Effector CD4-positive, alpha-beta T cell (primary cell): Measurements from ENCODE around the gene RPS19.

ENCODE experiments used
- DNase-seq: peaks from one replicate; pipeline ENCODE4 v3.0.0-alpha.2; 2020
- total RNA-seq: gene quantifications from one replicate; lab custom pipeline; 2026; lab: John Stamatoyannopoulos, UW

Gene RPS19
- 492 reads per million, percentile 98 among the genes with 10 or more reads in this experiment for total RNA-seq

DNA sequence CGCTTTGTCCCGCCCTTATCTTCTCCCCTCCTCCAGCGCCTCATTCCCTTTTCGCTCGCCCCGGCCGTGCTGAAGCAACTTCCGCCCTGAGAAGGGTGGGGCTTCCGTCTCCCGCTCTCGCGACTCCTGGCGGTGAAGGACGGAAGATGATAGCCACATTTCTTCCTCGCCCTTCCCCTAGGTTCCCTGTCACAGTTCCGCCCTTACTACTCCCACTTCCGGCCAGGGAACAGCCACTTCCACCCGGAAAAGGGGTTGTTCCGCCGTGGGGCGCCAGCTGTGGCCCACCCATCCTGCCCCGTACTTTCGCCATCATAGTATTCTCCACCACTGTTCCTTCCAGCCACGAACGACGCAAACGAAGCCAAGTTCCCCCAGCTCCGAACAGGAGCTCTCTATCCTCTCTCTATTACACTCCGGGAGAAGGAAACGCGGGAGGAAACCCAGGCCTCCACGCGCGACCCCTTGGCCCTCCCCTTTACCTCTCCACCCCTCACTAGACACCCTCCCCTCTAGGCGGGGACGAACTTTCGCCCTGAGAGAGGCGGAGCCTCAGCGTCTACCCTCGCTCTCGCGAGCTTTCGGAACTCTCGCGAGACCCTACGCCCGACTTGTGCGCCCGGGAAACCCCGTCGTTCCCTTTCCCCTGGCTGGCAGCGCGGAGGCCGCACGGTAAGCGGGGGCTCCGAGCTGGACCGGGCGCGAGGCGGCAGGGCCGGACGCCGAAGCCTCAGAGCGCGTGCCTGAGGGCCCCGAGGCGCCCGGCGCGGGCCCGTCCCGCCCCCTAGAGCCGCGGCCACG lies at the start of gene RPS19:
TSS of gene RPS19 (plus strand) at position 638 of the 801 bp plus-strand sequence. CDS start 520 bp downstream, outside the sequence.
- DNase-seq = peak; percentile 97

- DNase-seq = no peak
Observed at GRCh38 chr19:41810301-41810700, 49.8 kb upstream of the RPS19 start.

DNA sequence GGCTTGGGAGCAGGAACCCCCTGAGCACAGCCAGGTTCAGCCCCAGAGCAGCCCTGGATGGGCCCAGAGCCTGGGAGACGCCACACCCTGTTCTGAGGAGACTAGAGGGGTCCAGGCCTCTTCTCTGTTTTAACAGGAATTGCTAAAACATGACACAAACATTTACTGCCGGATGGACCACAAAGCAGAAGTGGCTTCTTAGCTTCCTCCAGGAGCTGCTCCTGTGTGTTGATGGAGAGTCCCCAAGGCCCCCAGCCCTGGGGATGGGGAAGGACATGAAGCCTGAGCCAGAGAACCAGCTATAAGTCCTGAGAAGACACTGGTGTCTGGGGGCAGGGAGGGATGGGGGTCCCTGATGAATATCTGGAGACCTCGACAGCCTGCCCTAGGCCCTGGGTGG lies 49.0 kb upstream of the RPS19 start:
- no peak for DNase-seq

DNA sequence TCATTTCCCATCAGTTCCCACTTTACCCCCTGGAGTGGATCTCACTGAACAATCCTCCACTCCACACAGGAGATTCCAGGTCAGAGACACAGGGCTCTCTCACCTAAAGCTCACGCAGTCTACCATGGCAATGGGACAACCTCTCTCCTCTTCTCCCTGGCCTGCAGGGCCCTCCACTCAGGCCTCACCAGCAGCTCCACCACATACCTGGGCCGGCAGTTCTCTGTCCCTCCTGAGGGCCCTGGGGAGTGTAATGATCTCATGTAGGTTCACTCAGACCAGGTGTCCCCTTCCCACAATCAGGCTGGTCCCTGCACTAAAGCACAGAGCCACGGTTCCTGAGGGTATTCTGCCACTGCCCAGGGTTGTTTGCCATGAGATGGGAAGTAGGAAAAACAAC lies 48.1 kb upstream of the RPS19 start:
- DNase-seq = no peak

GRCh38 chr19:41813911-41814310 lies 46.1 kb upstream of the RPS19 start:
- DNase-seq = no peak

DNA sequence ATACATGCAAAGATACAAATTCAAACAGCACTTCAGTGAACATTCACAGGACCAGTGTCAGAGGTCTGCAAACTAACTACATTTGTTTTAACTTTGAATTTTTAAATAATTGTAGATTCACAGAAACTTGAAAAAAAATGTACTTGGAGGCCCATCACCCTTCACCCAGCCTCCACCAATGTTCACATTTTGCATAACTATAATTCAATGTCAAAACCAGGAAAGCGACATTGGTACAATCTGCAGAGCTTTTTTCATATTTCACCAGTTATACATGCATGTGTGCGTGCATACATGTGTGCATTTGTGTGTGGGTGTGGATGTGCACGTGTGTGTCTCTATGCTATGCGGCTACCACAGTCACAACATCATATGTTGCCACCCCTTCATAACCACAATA lies 44.8 kb upstream of the RPS19 start:
- DNase-seq = no peak

GRCh38 chr19:41816761-41817160 lies 43.3 kb upstream of the RPS19 start:
- DNase-seq = no peak

DNA sequence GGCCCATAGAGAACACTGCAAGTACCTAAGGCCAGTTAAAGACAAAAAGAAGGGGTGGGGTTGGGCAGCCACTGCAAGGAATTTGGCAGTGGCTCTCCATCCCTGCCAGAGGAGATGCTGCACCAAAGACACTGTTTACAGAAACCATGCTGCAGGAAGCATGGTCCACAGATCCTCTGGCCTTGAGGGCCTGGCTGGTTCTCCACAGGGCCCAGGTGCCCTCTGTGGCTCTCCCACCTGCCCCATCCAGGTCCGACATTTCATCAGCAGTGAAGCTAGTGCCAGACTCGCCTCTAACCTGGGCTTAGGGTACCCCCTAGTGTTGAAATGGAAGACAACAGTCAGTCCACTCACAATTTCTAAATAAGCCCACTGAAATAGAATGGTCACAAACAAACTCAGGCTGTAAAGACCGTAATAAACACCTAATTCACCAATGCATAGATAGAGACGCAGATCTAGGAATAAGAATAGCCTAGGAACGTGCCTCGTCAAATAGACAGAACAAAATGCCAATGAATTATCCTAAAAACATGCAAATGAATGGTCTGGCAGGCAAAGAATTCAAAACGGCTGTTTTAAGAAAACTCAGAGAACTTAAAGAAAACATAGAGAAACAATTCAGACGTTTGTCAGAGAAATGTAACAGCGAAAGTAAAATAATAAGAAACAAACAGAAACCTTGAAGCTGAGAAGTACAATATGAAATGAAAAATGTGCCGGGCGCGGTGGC lies 38.9 kb upstream of the RPS19 start:
- peak; percentile 17 for DNase-seq

- no peak for DNase-seq
Observed at GRCh38 chr19:41837981-41838708, 21.9 kb upstream of the RPS19 start.

GRCh38 chr19:41839211-41839610 lies 20.8 kb upstream of the RPS19 start:
- no peak for DNase-seq

DNA sequence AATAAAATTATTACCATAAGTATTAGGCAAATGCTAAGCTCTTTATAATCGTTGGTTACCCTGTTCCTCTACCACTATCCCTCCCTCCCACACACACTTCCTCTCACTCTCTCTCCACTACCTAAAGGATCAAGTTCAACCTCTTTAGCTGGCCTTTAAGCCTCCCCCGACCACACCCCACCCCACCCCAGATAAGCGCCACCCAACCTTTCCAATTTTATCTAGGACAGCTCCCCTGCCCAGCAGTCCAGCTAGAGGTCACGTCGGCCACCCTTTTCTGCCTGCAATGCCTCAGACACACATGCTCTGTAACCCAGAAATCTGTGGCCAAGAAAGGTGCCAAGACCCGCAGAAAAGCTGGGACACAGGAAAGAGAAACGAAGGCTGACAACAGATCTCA lies 16.7 kb upstream of the RPS19 start:
- no peak for DNase-seq

DNA sequence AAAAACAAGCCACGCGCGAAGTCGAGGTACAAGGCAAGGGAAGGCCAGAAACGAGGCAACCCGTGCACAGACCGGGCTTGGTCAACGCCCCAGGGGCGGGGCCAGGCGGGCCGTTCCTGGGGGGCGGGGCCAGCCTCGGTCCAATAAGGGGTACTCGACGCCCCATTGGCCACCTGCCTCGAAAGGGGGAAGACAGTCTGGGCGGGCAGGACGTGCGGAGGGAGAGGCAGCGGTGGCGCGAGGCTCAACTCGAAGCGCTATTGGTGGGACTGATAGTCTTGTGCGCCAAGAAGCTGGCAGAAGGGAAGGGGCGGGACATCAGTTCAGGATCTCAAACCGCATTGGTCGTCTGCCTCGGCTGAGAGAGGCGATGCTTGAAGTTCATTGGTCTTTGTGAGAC lies 15.5 kb upstream of the RPS19 start, which contains the start of gene LYPD4:
TSS of gene LYPD4 (minus strand) at position 83 of the 400 bp plus-strand sequence. CDS start 5,398 bp downstream, outside the sequence.
- no peak for DNase-seq

DNA sequence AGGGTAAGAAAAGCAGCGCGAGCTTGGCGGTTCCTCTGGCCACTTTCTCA lies 15.2 kb upstream of the RPS19 start, which contains the start of gene DMRTC2:
TSS of gene DMRTC2 (plus strand) at position 42 of the 50 bp plus-strand sequence. CDS start 2,387 bp downstream, outside the sequence.
- DNase-seq = no peak

- DNase-seq = no peak
Observed at GRCh38 chr19:41845051-41845590, 14.9 kb upstream of the RPS19 start.

GRCh38 chr19:41847351-41848105 lies 12.5 kb upstream of the RPS19 start:
- no peak for DNase-seq

- DNase-seq = no peak
Observed at GRCh38 chr19:41848666-41849065, 11.4 kb upstream of the RPS19 start.

- DNase-seq = no peak
Observed at GRCh38 chr19:41849067-41849466, 11.0 kb upstream of the RPS19 start.

DNA sequence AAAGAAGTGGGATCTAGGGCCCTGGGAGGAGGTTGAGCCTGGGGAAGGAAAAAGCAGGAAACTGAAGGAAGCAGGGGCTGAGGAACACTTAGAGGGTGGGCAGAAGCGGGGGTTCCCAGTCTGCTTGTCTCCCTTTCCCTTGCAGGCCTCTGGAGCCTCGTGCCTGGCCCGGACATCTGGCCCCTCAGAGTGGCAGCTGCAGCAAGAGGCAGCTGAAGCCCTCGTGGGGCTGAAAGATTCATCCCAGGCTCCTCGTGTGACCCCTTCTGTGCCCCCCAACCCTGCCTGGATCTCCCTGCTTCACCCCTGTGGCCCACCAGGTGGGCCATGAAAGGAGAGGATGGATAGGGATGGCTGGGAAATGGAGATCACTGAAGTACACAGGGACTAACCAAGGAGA lies 9.7 kb upstream of the RPS19 start:
- no peak for DNase-seq

- DNase-seq = no peak
Observed at GRCh38 chr19:41851456-41851855, 8.6 kb upstream of the RPS19 start.

- no peak for DNase-seq
Observed at GRCh38 chr19:41853344-41853743, 6.7 kb upstream of the RPS19 start.

DNA sequence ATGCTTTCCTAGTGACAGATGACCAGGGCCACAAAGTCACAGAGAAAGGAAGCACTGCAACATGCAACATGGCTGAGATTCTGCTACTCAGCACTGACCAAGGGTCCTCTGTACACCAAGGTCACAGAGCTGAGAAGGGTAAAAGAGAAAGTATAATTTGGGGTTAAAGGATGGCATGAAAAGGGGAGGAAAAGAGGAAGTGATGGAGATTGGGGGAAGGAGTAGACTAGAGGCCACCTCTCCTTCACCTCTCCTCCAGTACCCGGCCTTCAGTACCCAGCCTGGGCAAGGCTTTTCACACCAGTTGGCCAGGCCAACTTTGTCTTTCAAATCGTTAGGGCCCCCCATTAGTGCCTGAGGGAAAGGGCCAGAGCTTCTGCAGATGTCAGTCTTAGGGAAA lies 6.3 kb upstream of the RPS19 start:
- no peak for DNase-seq

DNA sequence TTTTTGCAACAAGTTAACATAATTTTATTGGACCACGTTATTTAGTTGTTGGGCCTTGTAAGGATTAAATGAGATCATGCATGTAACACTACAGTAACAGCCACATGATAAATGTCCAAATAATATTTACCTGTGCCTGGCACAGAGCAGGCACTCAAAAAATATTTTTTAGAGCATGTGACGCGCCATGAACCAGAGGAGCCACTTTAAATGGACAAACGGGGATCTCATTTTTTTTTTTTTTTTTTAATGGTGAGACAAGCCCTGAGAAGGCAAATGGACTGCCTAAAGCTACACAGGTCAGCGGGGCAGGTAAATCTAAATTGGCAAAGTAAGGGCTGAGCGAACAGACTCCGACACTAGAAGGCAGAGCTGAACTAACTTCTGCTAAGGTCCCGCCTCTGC lies 840 bp upstream of the RPS19 start:
- DNase-seq = no peak
